ENCODE data around the gene CERS4. TPM values are rescaled to one million over a fixed set of nuclear protein-coding genes. Genes with fewer than 3 reads are reported as not detected.
"Not testable (repeated sequence)": the region's sequence is repeated elsewhere in the genome, so short reads cannot be mapped to it uniquely, and the experiment has no call there.

CERS4 gene
- total RNA-seq, 1 donor from 2014 or later = 30.0 TPM

DNA sequence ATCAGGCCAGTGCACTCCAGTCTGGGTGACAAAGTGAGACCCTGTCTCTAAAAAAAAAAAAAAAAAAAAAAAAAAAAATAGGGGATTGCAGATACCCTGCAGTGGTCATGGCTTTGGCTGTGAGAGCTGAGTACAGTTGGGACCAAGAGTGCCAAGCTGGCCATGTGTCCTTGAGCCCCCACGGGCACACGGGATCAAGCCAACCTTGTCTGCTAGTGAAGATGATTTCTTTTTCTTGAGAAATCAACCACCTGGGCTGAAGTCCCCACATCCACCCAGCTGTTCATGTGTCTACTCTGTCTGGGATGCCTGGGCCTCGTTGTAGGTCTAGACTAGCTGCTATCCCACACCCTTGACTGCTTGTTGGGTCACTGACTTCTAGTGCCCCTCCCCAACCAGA is 34.0 kb downstream of the CERS4 start:
- peaks cover 9% of the 10 kb centered on the region for H3K36me3 Mint-ChIP-seq (ENCODE audit: low read depth)
- H3K4me1 Mint-ChIP-seq = peaks cover 22% of the 10 kb centered on the region
- no peak for DNase-seq (ENCODE audit: low read depth, low spot score)
- H3K9me3 Mint-ChIP-seq = peaks cover 2% of the 10 kb centered on the region
- no peaks in the 10 kb centered on the region for H3K27me3 Mint-ChIP-seq (ENCODE audit: low read depth)
- TF ChIP-seq, protein P1, sequence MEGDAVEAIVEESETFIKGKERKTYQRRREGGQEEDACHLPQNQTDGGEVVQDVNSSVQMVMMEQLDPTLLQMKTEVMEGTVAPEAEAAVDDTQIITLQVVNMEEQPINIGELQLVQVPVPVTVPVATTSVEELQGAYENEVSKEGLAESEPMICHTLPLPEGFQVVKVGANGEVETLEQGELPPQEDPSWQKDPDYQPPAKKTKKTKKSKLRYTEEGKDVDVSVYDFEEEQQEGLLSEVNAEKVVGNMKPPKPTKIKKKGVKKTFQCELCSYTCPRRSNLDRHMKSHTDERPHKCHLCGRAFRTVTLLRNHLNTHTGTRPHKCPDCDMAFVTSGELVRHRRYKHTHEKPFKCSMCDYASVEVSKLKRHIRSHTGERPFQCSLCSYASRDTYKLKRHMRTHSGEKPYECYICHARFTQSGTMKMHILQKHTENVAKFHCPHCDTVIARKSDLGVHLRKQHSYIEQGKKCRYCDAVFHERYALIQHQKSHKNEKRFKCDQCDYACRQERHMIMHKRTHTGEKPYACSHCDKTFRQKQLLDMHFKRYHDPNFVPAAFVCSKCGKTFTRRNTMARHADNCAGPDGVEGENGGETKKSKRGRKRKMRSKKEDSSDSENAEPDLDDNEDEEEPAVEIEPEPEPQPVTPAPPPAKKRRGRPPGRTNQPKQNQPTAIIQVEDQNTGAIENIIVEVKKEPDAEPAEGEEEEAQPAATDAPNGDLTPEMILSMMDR (conservative IDR thresholded peaks at IDR 0.05) = no peak
- no peak overlapping the region for H3K4me3 Mint-ChIP-seq
- H3K27ac Mint-ChIP-seq (ENCODE audit: unreplicated experiment) = no peak overlapping the region

DNA sequence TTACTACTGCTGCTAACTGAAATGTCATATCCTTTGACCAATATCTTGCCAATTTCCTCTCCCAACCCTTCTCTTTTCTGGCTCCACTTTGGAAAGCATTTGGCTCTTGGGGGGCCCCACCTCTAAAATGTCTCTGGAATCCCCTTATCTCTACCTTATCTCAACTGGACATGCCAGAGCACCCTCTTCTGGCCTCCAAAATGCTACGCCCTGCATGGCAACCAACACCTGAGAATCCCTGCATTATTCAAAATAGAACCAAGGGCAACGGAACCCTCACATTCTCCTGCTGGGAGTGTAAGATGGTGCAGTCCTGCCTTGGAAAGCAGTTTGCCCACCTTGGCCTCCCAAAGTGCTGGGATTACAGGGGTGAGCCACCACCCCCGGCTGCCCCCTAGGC is 35.3 kb downstream of the CERS4 start:
- H3K4me3 Mint-ChIP-seq = no peak overlapping the region
- no peak for DNase-seq (ENCODE audit: low read depth, low spot score)
- no peaks in the 10 kb centered on the region for H3K27me3 Mint-ChIP-seq (ENCODE audit: low read depth)
- peaks cover 22% of the 10 kb centered on the region for H3K4me1 Mint-ChIP-seq
- peaks cover 11% of the 10 kb centered on the region for H3K9me3 Mint-ChIP-seq
- TF ChIP-seq, protein P1 (conservative IDR thresholded peaks at IDR 0.05) = no peak
- peaks cover 16% of the 10 kb centered on the region for H3K36me3 Mint-ChIP-seq (ENCODE audit: low read depth)
- H3K27ac Mint-ChIP-seq (ENCODE audit: unreplicated experiment) = no peak overlapping the region

DNA sequence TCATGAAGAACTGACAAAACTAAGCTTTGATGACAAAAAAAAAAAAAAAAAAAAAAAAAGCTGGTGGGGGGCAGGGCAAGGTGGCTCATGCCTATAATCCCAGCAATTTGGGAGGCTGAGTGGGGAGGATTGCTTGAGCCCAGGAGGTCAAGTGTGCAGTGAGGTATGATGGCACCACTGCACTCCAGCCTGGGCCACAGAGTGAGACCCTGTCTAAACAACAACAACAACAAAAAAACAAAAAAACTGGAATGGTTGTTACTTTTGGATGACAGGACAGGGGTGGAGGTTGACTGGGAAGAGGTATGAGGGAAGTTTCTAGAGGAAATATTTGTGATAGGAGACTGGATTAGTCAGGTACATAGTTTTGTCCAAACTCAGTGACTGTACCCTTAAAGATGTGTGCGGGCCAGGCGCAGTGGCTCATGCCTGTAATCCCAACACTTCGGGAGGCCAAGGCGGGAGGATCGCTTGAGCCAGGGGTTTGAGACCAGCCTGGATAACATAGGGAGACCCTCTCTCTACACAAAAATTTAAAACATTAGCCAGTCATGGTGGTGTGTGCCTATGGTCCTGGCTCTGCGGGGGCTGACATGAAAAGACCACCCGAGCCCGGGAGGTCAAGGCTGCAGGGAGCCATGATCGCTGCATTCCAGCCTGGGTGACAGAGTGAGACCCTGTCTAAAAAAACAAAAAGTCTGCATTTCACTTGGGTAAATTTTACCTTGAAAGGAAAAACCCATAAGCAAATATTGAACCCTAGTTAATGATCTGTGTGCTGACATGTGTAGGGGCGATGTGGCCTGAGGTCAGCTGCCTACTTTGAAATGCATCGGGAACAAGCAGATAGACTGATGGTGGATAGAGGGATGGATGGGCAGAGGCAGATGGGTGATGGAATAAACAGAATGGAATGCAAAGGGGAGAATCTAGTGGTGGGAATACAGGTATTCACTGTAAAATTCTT is 37.0 kb downstream of the CERS4 start:
- TF ChIP-seq, protein P1 (conservative IDR thresholded peaks at IDR 0.05) = no peak
- Mint-ChIP-seq H3K36me3 (ENCODE audit: low read depth) (peaks cover 13% of the 10 kb centered on the region), H3K27me3 (ENCODE audit: low read depth) (no peaks in the 10 kb centered on the region)

DNA sequence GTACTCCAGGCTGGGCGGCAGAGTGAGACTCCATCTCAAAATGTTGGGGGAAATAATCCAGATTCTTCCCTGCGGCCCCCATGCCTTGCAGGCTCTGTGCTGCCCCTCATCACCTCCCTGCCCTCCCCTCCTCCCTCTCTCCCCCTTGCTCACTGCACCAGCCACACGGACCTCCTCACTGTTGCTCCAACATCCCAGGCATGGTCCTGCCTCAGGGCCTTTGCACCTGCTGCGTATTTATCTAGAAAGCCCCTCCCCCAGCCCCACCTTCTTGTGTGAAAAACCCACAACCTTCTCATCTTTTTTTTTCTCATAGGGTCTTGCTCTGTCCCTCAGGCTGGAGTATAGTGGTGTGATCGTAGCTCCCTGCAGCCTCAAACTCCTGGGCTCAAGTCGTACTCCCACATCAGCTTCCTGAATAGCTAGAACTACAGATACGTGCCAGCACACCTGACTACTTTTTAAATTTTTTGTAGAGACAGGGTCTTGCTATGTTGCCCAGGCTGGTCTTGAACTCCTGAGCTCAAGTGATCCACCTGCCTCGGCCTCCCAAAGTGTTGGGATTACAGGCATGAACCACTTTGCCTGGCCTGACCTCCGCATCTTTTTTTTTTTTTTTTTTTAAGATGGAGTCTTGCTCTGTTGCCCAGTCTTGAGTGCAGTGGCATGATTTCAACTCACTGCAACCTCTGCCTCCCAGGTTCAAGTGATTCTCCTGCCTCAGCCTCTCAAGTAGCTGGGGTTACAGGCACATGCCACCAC is 38.1 kb downstream of the CERS4 start:
- not testable (repeated sequence) for H3K4me3 Mint-ChIP-seq; H3K27me3 Mint-ChIP-seq (ENCODE audit: low read depth); H3K27ac Mint-ChIP-seq (ENCODE audit: unreplicated experiment); H3K4me1 Mint-ChIP-seq; DNase-seq (ENCODE audit: low read depth, low spot score)
- peaks cover 11% of the 10 kb centered on the region for H3K9me3 Mint-ChIP-seq
- H3K36me3 Mint-ChIP-seq (ENCODE audit: low read depth) = peaks cover 13% of the 10 kb centered on the region

More for the DNA sequence above, 37.0 kb downstream of the CERS4 start:
- DNase-seq (ENCODE audit: low read depth, low spot score) = no peak
- Mint-ChIP-seq H3K9me3 (peaks cover 11% of the 10 kb centered on the region), H3K4me1 (peaks cover 9% of the 10 kb centered on the region), H3K4me3 (no peak overlapping the region), H3K27ac (ENCODE audit: unreplicated experiment) (peak overlapping the region; percentile 24)

DNA sequence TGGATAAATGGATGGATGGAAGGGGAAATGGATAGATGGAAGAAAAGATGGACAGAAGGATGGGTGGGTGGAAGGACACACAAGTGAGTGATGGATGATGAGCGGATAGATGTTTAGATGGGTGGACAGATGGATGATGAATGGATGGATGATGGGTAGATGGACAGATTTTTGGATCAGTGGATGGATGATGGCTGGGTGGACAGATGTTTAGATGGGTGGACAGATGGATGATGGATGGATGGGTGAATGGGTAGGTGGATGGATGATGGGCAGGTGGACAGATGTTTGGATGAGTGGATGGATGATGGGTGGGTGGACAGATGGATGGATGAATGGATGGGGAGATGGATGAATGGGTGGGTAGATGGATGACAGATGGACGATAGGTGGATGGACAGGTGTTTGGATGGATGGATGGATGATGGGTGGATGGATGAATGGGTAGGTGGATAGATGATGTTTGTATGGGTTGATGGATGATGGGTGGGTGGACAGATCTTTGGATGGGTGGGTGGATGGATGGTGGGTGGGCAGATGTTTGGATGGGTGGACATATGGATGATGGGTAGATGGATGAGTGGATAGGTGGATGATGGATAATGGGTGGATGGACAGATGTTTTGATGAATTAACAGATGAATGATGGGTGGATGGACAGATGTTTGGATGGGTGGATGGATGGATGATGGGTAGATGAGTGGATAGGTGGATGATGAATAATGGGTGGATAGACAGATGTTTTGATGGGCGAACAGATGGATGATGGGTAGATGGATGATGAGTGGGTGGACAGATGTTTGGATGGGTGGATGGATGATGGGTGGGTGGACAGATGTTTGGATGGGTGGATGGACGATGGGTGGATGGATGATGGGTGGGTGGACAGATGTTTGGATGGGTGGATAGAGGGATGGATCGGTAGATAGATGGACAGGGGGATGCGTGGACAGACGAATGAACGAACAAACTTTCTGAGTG is 39.5 kb downstream of the CERS4 start:
- Mint-ChIP-seq H3K4me3 (no peak overlapping the region), H3K4me1 (peaks cover 8% of the 10 kb centered on the region), H3K27ac (ENCODE audit: unreplicated experiment) (no peak overlapping the region), H3K9me3 (peaks cover 11% of the 10 kb centered on the region), H3K36me3 (ENCODE audit: low read depth) (peaks cover 9% of the 10 kb centered on the region), H3K27me3 (ENCODE audit: low read depth) (no peaks in the 10 kb centered on the region)
- DNase-seq (ENCODE audit: low read depth, low spot score) = no peak
- TF ChIP-seq, protein P1 (conservative IDR thresholded peaks at IDR 0.05) = no peak
